GM19351 (cell line): ENCODE data around the gene FOXK1.

Experiments
- ATAC-seq: cut with Tn5 transposase; IDR thresholded peaks from one replicate; pipeline ENCODE4 v1.9.1; 2021; ENCODE audit warnings: mild to moderate bottlenecking, moderate library complexity; ENCODE audit not compliant: unreplicated experiment

The FOXK1 gene

DNA sequence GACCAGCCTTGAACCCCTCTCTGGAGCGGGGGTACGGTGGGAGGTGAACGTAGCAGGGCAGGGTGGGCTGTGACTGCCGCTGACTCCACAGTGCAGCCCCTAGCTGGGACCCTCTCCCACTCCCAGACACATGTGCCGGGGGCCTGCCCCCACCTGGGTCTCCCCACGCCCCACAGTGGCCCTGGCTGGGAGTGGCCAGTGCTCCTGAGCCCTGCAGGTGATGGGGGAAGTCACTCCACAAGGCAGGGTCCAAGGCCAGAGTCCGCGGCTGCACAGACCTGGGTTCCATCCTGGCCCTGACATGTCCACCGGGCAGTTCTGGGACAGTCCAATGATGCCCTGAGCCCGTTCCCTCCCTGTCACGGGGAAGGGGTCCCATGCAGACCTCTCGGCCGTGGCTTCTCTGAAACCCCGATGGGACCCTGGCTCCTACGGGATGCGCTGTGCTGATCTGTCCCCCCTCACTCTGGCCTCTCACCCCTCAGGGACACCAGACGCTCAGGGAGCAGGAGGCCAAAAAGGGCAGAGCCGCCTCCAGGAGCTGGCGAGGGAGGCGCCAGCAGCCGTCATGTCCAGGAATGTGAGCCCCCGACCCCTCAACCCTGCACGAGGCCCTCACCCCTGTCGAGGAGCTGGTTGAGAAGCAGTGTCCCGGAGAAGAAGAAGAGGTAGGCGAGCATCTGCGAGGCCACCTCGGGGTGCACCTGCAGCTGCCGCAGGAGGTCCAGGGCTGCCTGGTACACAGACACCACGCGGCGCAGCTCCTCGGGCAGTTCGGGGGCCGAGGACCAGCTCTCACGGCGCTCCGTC is 133.7 kb downstream of the FOXK1 start:
- no peak for ATAC-seq

DNA sequence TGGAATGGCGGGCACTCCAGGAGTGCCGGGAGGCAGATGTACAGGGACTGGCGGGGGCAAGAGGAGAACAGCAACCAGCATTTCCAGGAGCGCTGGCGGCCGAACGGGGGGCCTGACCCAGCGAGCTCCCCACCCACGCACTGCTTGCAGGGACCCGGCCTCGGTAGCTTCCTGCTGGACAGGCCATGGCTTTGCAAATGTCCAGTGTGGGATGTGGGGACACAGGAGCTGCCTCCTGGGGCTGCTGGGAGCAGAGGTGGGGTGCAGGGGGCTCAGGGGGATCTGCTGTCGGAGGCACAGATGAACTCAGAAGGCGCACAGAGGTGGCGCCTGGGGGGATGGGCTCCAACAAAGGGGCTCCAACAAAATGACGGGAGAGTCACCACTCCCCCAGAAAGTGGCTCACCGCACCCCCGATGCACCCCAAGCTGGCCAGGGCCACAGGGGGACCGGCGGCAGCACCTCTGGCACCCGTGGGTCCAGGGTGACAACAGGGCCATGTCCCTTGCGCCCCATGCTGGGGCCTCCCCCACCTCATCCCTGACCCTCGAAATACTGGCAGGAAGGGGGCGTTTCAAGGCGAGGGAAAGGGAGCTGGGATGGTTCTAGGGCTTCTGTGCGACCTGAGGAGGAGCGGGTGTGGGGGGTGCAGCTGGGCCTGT is 134.5 kb downstream of the FOXK1 start:
- ATAC-seq = no peak

DNA sequence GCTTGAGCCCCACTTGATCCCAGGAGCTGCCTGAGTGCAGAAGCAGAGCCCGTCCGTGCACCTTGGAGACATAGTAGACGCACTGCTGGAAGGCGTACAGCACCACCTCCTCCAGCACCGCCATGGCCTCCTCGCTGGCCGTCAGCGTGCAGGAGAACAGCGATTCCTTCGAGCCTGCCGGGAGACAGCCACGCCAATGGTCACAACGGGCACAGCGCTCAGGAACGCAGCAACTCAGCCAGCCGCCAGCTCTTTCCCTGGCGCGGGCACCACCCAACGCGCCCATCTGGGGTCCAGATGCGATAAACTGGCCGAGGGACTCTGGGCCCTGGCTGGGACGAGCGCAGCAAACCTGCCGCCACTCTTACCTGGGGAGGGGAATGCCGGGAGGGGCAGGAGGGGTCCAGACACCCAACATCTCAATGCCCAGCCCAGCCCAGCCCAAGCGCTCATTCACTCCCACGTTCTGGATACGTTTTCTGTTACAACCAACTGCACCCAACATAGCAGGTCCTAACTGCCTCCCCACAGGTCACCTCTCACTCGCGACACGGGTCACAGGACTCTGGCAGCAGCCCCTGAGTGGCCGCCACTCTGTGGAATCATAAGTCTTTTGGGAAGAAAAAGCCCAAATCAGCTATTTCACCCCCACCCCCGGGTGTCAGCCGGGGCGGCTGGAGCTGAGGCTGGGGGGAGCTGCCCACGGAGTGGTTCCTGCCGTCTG is 135.2 kb downstream of the FOXK1 start:
- ATAC-seq = no peak

DNA sequence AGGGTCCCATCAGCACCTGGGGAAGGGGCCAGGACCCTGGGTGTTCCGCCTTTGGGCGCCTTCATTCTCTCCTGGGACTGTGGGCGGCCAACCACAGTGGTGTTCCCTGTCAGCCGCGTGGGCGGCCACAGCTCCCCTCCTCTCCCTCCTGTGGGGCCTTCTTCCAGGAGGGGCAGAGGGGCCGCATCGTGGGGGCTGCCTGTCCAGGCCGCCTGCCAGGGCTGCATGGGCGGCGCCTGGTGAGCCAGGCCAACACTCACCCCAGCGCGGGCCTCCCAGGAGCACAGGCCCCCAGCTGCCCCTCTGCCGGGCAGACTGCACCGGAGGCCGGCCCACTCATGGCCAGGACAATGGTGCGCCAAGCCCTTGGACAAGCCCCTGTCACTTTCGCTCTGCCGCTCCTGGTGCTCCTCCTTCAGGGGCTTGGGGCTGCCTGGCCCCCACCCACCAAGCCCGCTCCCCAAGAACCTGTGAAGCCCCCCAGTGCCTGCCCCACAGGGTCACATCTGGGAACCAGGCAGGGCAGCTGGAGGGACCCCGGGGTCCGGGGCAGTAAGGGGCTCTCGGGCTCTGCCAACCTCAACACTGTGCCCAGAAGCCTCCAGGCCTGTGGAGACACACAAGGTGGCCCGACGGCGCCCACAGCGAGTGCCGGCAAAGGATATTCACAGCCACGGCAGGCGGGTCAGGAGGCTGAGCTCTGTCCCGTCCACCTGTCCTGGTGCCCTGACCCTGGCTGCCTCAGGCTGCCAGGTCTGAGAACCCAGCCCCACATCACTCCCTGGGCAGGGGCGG is 136.1 kb downstream of the FOXK1 start:
- ATAC-seq = no peak

DNA sequence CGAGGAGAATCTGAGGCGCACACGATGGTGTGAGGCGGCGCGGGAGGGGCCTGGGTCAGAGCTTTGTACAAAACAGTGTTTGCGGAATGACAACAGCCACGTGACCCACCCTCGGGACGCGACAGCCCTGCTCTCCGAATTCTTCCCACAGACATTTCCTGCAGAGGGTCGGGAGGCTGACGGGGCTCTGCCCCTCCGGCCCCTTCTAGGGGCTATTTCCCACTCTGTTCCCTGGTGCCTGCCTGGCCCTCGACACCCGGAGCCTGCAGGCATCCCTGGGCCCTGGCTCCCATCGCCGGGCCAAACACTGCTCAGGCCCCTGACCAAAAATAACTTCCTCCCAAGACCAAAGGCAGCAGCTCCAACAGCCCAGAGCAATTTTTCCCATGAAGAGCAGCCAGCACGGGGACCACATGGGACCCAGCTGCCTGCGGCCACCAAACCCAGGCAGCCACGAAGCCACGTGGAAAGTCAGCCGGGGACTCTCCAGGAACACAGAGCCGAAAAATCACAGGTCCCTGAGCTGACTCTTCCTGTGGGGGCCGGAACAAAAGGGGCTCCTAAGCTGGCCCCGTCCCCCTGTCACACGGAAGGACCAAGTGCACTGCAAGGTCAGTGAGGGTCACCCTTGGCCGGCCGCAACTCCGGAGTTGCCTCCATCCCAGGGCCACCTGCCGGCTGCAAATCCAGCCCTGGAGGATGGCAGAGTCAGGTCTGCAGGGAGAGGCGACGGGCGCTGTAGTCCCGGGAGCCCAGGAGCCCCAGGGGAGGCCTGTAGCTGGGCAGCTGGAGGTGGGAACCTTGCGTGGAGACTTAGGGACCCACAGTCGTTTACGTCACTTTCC is 137.7 kb downstream of the FOXK1 start:
- no peak for ATAC-seq

DNA sequence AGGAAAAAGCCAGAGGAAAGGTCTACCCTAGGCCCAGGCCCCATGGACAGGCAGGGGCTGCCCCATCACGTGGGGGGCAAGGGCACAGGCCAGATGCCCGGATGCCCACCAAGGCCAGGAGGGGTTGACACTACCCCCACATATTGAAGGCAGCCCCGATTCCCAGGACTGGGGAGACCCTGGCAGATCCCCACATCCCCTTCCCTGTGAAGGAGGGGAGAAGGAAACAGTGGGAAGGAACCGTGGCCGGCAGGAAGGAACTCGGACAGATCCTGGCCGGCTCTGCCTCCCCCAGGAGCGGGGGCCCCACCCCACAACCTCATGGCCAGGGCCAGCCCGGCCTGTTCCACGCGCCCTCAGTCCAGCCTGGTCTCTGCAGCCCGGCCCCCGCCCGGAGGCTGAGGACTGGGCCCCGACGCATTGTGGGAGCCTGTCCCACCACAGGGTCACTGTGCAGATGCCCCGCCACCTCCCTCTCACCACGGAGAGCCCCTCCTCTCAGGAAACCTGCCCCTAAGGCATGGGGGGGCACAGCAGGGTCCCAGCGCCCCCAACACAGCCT is 138.4 kb downstream of the FOXK1 start:
- ATAC-seq = no peak
